Skeletal muscle satellite cell (primary cell): ENCODE results near the gene COQ6.
"Not testable (repeated sequence)": the region's sequence is repeated elsewhere in the genome, so short reads cannot be mapped to it uniquely, and the experiment has no call there.

ENCODE experiments used
- H3K27me3 ChIP-seq: 2 replicates; pipeline ENCODE4 v1.7.0; 2013; ENCODE audit warnings: low read length; ENCODE audit not compliant: control insufficient read depth, insufficient read depth
- H3K36me3 ChIP-seq: 2 replicates; pipeline ENCODE4 v1.7.0; 2013; ENCODE audit warnings: mild to moderate bottlenecking, control low read depth, low read length; ENCODE audit not compliant: insufficient read depth
- H3K4me1 ChIP-seq: 2 replicates; pipeline ENCODE4 v1.7.0; 2013; ENCODE audit warnings: low read length; ENCODE audit not compliant: control insufficient read depth, insufficient read depth
- H3K4me2 ChIP-seq: 2 replicates; pipeline ENCODE4 v1.7.0; 2013; ENCODE audit warnings: mild to moderate bottlenecking, low read length
- H3K4me3 ChIP-seq: 2 replicates; pipeline ENCODE4 v1.7.0; 2013; ENCODE audit warnings: low read length
- H3K9ac ChIP-seq: 2 replicates; pipeline ENCODE4 v1.7.0; 2013; ENCODE audit warnings: mild to moderate bottlenecking, low read depth, low read length, moderate library complexity
- H3K9me3 ChIP-seq: replicated peaks from 2 replicates; pipeline ENCODE4 v1.7.0; 2013; ENCODE audit warnings: mild to moderate bottlenecking, control low read depth, low read length

COQ6 gene

GRCh38 chr14:73988065-73988464 is 38.0 kb downstream of the COQ6 start:
- Histone ChIP-seq H3K27me3 (no peaks in the 10 kb centered on the region), H3K36me3 (peaks cover 19% of the 10 kb centered on the region), H3K4me2 (no peak overlapping the region), H3K4me3 (no peak overlapping the region), H3K9me3 (no peaks in the 10 kb centered on the region), H3K4me1 (no peaks in the 10 kb centered on the region), H3K9ac (no peak overlapping the region)

- H3K27me3 ChIP-seq, H3K9ac ChIP-seq, H3K4me2 ChIP-seq, H3K9me3 ChIP-seq, H3K4me1 ChIP-seq, H3K4me3 ChIP-seq: not testable (repeated sequence)
- H3K36me3 ChIP-seq: peaks cover 19% of the 10 kb centered on the region
Measured at GRCh38 chr14:73988656-73989055, 38.6 kb downstream of the COQ6 start.

GRCh38 chr14:73991092-73991491 is 41.0 kb downstream of the COQ6 start:
- H3K4me1 ChIP-seq: no peaks in the 10 kb centered on the region
- H3K27me3 ChIP-seq: no peaks in the 10 kb centered on the region
- H3K9ac ChIP-seq: no peak overlapping the region
- H3K36me3 ChIP-seq: peaks cover 19% of the 10 kb centered on the region
- H3K4me3 ChIP-seq: no peak overlapping the region
- no peaks in the 10 kb centered on the region for H3K9me3 ChIP-seq
- no peak overlapping the region for H3K4me2 ChIP-seq

- H3K4me2 ChIP-seq, H3K27me3 ChIP-seq, H3K9me3 ChIP-seq, H3K36me3 ChIP-seq, H3K9ac ChIP-seq, H3K4me1 ChIP-seq, H3K4me3 ChIP-seq: not testable (repeated sequence)
Measured at GRCh38 chr14:73994926-73995325, 44.8 kb downstream of the COQ6 start.

GRCh38 chr14:73995977-73996378 is 45.9 kb downstream of the COQ6 start:
- no peaks in the 10 kb centered on the region for H3K9me3 ChIP-seq
- no peak overlapping the region for H3K9ac ChIP-seq
- H3K4me2 ChIP-seq: no peak overlapping the region

GRCh38 chr14:73996731-73997107 is 46.6 kb downstream of the COQ6 start:
- no peak overlapping the region for H3K4me3 ChIP-seq

More at GRCh38 chr14:73995977-73996378, 45.9 kb downstream of the COQ6 start:
- Histone ChIP-seq H3K36me3 (peaks cover 6% of the 10 kb centered on the region), H3K4me1 (no peaks in the 10 kb centered on the region), H3K27me3 (no peaks in the 10 kb centered on the region), H3K4me3 (no peak overlapping the region)

GRCh38 chr14:73997108-73997943 is 47.2 kb downstream of the COQ6 start:
- no peaks in the 10 kb centered on the region for H3K4me1 ChIP-seq
- H3K27me3 ChIP-seq: no peaks in the 10 kb centered on the region
- no peak overlapping the region for H3K9ac ChIP-seq
- no peak overlapping the region for H3K4me2 ChIP-seq
- no peaks in the 10 kb centered on the region for H3K9me3 ChIP-seq
- peaks cover 6% of the 10 kb centered on the region for H3K36me3 ChIP-seq
- no peak overlapping the region for H3K4me3 ChIP-seq

More at GRCh38 chr14:73996731-73997107, 46.6 kb downstream of the COQ6 start:
- peaks cover 6% of the 10 kb centered on the region for H3K36me3 ChIP-seq
- no peaks in the 10 kb centered on the region for H3K9me3 ChIP-seq
- H3K9ac ChIP-seq: no peak overlapping the region
- H3K4me1 ChIP-seq: no peaks in the 10 kb centered on the region
- no peak overlapping the region for H3K4me2 ChIP-seq
- no peaks in the 10 kb centered on the region for H3K27me3 ChIP-seq

- peaks cover 6% of the 10 kb centered on the region for H3K36me3 ChIP-seq
- no peak overlapping the region for H3K4me2 ChIP-seq
- H3K9ac ChIP-seq: no peak overlapping the region
- no peaks in the 10 kb centered on the region for H3K4me1 ChIP-seq
- no peaks in the 10 kb centered on the region for H3K9me3 ChIP-seq
- no peaks in the 10 kb centered on the region for H3K27me3 ChIP-seq
- H3K4me3 ChIP-seq: no peak overlapping the region
Measured at GRCh38 chr14:73997944-73998447, 47.9 kb downstream of the COQ6 start.

GRCh38 chr14:73998726-73999125 is 48.6 kb downstream of the COQ6 start:
- Histone ChIP-seq H3K9me3 (no peaks in the 10 kb centered on the region), H3K27me3 (no peaks in the 10 kb centered on the region), H3K36me3 (peaks cover 6% of the 10 kb centered on the region), H3K4me1 (no peaks in the 10 kb centered on the region), H3K4me3 (no peak overlapping the region), H3K9ac (no peak overlapping the region), H3K4me2 (no peak overlapping the region)

- H3K4me2 ChIP-seq, H3K27me3 ChIP-seq, H3K9ac ChIP-seq, H3K4me1 ChIP-seq, H3K4me3 ChIP-seq, H3K9me3 ChIP-seq: not testable (repeated sequence)
- peaks cover 20% of the 10 kb centered on the region for H3K36me3 ChIP-seq
Measured at GRCh38 chr14:74005664-74006063, 55.6 kb downstream of the COQ6 start.

GRCh38 chr14:74008843-74009499 is 58.9 kb downstream of the COQ6 start:
- no peak overlapping the region for H3K4me3 ChIP-seq
- no peaks in the 10 kb centered on the region for H3K27me3 ChIP-seq
- peaks cover 34% of the 10 kb centered on the region for H3K36me3 ChIP-seq
- no peaks in the 10 kb centered on the region for H3K4me1 ChIP-seq
- no peaks in the 10 kb centered on the region for H3K9me3 ChIP-seq
- H3K9ac ChIP-seq: no peak overlapping the region
- no peak overlapping the region for H3K4me2 ChIP-seq
